ENCODE data around the gene NSD1. TPM values are rescaled to one million over a fixed set of nuclear protein-coding genes. Genes with fewer than 3 reads are reported as not detected.
"Not testable (repeated sequence)": the region's sequence is repeated elsewhere in the genome, so short reads cannot be mapped to it uniquely, and the experiment has no call there.

Gene NSD1
- total RNA-seq, 4 donors from 2014 or later, result 61.9 to 114 (median 73.9) TPM

DNA sequence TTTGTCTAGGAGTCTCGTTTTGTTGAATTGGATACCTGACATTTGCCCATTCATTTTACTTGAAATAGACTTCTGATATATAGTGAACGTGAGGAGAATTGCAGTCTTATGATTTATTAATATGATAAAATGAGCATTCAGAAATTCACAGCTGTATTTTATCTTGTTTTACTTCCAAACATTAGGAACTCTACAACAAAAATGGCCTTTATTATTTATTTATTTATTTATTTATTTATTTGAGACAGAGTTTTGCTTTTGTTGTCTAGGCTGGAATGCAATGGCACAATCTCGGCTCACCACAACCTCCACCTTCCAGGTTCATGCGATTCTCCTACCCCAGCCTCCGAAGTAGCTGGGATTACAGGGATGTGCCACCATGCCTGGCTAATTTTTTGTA, 108.7 kb downstream of the NSD1 start:
- WGBS, 2 donors, result 96% methylated on average over 5 of the region's 5 CpGs

DNA sequence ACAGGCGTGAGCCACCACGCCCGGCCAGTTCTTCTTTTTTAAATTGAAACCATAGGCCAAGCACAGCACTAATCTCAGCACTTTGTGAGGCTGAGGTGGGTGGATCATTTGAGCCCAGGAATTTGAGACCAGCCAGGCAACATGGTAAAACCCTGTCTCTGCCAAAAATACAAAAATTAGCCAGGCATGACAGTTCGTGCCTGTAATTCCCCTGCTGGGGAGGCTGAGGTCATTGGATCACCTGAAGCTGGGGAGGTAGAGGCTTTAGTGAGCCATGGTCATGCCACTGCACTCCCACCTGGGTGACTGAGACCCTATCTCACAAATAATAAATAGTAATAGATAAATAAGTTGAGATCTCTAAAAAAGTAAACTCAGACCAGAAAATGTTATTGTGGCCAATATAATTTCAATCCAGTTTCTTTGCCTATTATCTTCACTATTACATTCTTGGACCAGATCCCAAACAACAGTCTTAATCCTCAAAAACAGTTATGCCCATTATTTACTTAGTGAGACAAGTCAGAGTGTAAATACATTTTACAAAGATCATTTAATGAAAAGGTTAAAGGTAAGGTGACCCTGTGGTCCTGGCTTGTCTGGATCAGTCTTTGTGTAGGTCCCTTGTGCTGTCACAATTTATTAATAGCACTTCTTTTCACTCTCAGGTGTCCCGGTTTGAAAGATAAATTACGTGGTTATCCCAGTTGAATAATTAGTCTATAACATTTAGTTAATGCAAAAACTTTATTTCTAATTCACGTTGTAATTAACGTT, 116.4 kb downstream of the NSD1 start:
- intact Hi-C loops (cut with DNase I), result loop anchor here (10.0 kb wide), 1 partner anchor 135 kb away; no protein-coding TSS in a partner anchor
- H3K36me3 ChIP-seq, result peaks cover 34 to 46% of the 10 kb centered on the region in 2 donors
- TF ChIP-seq, protein P1, sequence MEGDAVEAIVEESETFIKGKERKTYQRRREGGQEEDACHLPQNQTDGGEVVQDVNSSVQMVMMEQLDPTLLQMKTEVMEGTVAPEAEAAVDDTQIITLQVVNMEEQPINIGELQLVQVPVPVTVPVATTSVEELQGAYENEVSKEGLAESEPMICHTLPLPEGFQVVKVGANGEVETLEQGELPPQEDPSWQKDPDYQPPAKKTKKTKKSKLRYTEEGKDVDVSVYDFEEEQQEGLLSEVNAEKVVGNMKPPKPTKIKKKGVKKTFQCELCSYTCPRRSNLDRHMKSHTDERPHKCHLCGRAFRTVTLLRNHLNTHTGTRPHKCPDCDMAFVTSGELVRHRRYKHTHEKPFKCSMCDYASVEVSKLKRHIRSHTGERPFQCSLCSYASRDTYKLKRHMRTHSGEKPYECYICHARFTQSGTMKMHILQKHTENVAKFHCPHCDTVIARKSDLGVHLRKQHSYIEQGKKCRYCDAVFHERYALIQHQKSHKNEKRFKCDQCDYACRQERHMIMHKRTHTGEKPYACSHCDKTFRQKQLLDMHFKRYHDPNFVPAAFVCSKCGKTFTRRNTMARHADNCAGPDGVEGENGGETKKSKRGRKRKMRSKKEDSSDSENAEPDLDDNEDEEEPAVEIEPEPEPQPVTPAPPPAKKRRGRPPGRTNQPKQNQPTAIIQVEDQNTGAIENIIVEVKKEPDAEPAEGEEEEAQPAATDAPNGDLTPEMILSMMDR (IDR thresholded peaks at IDR 0.05), result peak in 1 of 6 experiments; percentile 11
- no peak for TF ChIP-seq POLR2A (IDR thresholded peaks at IDR 0.05)
- H3K4me3 ChIP-seq (replicated peaks in 1 of 3), result no peak overlapping the region
- no peaks in the 10 kb centered on the region for H3K9me3 ChIP-seq
- peak overlapping the region; percentile 37 to 79 (median 66) for H3K27ac ChIP-seq
- H3K4me1 ChIP-seq, result peaks cover 11 to 15% of the 10 kb centered on the region in 2 donors
- peak; percentile 62 to 73 for DNase-seq
- no peaks in the 10 kb centered on the region for H3K27me3 ChIP-seq
- 80 to 84% methylated on average over 8 of the region's 8 CpGs for WGBS, 2 donors

More for the DNA sequence above, 108.7 kb downstream of the NSD1 start:
- Histone ChIP-seq H3K36me3 (peaks cover 15 to 23% of the 10 kb centered on the region in 2 donors), H3K4me1 (peaks cover 6 to 7% of the 10 kb centered on the region in 2 donors), H3K4me3 (replicated peaks in 1 of 3) (no peak overlapping the region), H3K9me3 (no peaks in the 10 kb centered on the region), H3K27ac (no peak overlapping the region), H3K27me3 (no peaks in the 10 kb centered on the region)
- no peak for DNase-seq
- no peak for TF ChIP-seq POLR2A (IDR thresholded peaks at IDR 0.05)
- TF ChIP-seq, protein P1 (IDR thresholded peaks at IDR 0.05), result no peak
- intact Hi-C loops (cut with DNase I), result loop anchor here (10.0 kb wide), 1 partner anchor 128 kb away; no protein-coding TSS in a partner anchor

DNA sequence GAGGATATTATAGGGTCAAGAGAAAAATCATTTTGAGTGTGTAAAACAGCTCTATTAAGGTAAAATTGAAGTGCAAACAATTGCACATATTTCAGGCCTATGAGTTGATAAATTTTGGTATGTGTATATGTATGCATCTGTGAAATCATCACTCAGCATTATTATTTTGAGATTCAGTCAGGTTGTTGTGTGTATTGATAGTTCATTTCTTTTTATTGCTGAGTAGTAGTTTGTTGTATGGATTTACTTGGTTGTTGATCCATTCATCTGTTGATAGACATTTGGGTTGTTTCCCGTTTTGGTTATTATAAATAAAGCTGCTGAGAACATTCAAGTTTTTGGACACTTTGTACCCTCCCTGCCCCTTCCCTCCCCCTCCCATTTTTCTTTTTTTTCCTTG, 119.7 kb downstream of the NSD1 start:
- Histone ChIP-seq H3K27me3 (no peaks in the 10 kb centered on the region), H3K4me1 (peaks cover 11 to 21% of the 10 kb centered on the region in 2 donors), H3K36me3 (peaks cover 21 to 31% of the 10 kb centered on the region in 2 donors), H3K9me3 (no peaks in the 10 kb centered on the region), H3K27ac (no peak overlapping the region), H3K4me3 (replicated peaks in 1 of 3) (no peak overlapping the region)
- intact Hi-C loops (cut with DNase I), result no loop called here
- no peak for DNase-seq
- WGBS, 2 donors, result 86 to 93% methylated on average over 1 of the region's 1 CpG
- TF ChIP-seq POLR2A (IDR thresholded peaks at IDR 0.05), result no peak
- TF ChIP-seq, protein P1 (IDR thresholded peaks at IDR 0.05), result no peak

DNA sequence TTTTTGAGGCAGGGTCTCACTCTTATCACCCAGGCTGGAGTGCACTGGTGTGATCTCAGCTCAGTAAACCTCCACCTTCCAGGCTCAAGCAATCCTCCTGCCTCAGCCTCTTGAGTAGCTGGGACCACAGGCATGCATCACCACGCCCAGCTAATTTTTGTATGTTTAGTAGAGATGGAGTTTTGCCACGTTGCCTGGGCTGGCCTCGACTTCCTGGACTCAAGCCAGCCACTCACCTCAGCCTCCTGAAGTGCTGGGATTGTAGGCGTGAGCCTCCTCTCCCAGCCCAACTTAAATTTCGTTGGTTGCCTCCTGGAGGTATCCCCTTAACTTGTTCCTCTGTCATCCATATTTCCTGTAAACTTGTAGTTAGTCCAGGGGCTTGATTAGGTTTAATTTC, 122.7 kb downstream of the NSD1 start:
- H3K27me3 ChIP-seq, result no peaks in the 10 kb centered on the region
- peaks cover 0 to 12% of the 10 kb centered on the region in 2 donors for H3K4me1 ChIP-seq
- H3K27ac ChIP-seq, result peak overlapping the region in 1 of 3 donors; percentile 15
- WGBS, 2 donors, result 32 to 38% methylated on average over 5 of the region's 5 CpGs
- H3K36me3 ChIP-seq, result peaks cover 30 to 44% of the 10 kb centered on the region in 2 donors
- no peak overlapping the region for H3K4me3 ChIP-seq (replicated peaks in 1 of 3)
- DNase-seq, result peak; percentile 68 to 73
- TF ChIP-seq POLR2A (IDR thresholded peaks at IDR 0.05), result no peak
- TF ChIP-seq, protein P1 (IDR thresholded peaks at IDR 0.05), result no peak
- no peaks in the 10 kb centered on the region for H3K9me3 ChIP-seq
- intact Hi-C loops (cut with DNase I), result no loop called here

- H3K4me3 ChIP-seq (replicated peaks in 1 of 3); H3K27me3 ChIP-seq; H3K9me3 ChIP-seq; intact Hi-C loops (cut with DNase I): not testable (repeated sequence)
- Histone ChIP-seq H3K4me1 (peaks cover 0 to 11% of the 10 kb centered on the region in 2 donors), H3K36me3 (peaks cover 20 to 37% of the 10 kb centered on the region in 2 donors), H3K27ac (peak overlapping the region in 1 of 3 donors; percentile 3)
- WGBS, 2 donors, result 80 to 84% methylated on average over 7 of the region's 7 CpGs
- peak; percentile 34 to 52 for DNase-seq
Observed at GRCh38 chr5:177258711-177259110, 125.1 kb downstream of the NSD1 start.

All from thyroid gland (tissue), 4 donors.